ENCODE results near the gene ANXA6. TPM values are rescaled to one million over a fixed set of nuclear protein-coding genes. Genes with fewer than 3 reads are reported as not detected.

The ANXA6 gene
- total and polyA plus RNA-seq, 2 experiments from 2014 or later: 122 to 152 TPM

- Histone ChIP-seq H2AFZ (no peak overlapping the region), H4K20me1 (ENCODE audit: insufficient read depth, poor library complexity, severe bottlenecking) (peaks cover 12% of the 10 kb centered on the region), H3K9me3 (ENCODE audit: low read depth) (no peaks in the 10 kb centered on the region), H3K4me2 (no peak overlapping the region), H3K79me2 (peaks cover 69% of the 10 kb centered on the region), H3K27me3 (no peaks in the 10 kb centered on the region), H3K9me2 (replicated peaks; ENCODE audit: insufficient read depth) (no peaks in the 10 kb centered on the region), H3K27ac (no peak overlapping the region), H3K4me1 (ENCODE audit: insufficient read depth) (peaks cover 26% of the 10 kb centered on the region), H3K36me3 (replicated peaks; ENCODE audit: insufficient read depth, low read depth) (no peaks in the 10 kb centered on the region), H3K4me3 (no peak overlapping the region)
- DNase-seq (ENCODE audit: low spot score): no peak
- WGBS (ENCODE audit: low lambda C conversion rate, missing lambda C conversion rate): 96% methylated on average over 4 of the region's 4 CpGs
- TF ChIP-seq EZH2 (IDR thresholded peaks at IDR 0.05; ENCODE audit: borderline replicate concordance) (no peak), CTCF (IDR thresholded peaks at IDR 0.05; ENCODE audit: poor library complexity) (no peak), EZH2phosphoT487 (IDR thresholded peaks at IDR 0.05; ENCODE audit: low read depth, severe bottlenecking, unreplicated experiment) (no peak)
These were observed 10.5 kb downstream of the ANXA6 start for GRCh38 chr5:151147033-151147432.

GRCh38 chr5:151146061-151146460 lies 11.5 kb downstream of the ANXA6 start:
- Histone ChIP-seq H3K27me3 (no peaks in the 10 kb centered on the region), H4K20me1 (ENCODE audit: insufficient read depth, poor library complexity, severe bottlenecking) (peaks cover 13% of the 10 kb centered on the region), H3K27ac (no peak overlapping the region), H3K4me1 (ENCODE audit: insufficient read depth) (peaks cover 17% of the 10 kb centered on the region), H3K9me3 (ENCODE audit: low read depth) (no peaks in the 10 kb centered on the region), H3K4me3 (no peak overlapping the region), H3K4me2 (no peak overlapping the region), H3K36me3 (replicated peaks; ENCODE audit: insufficient read depth, low read depth) (no peaks in the 10 kb centered on the region), H2AFZ (no peak overlapping the region), H3K9me2 (replicated peaks; ENCODE audit: insufficient read depth) (no peaks in the 10 kb centered on the region), H3K79me2 (peaks cover 69% of the 10 kb centered on the region)
- no peak for DNase-seq (ENCODE audit: low spot score)
- no peak for TF ChIP-seq EZH2phosphoT487 (IDR thresholded peaks at IDR 0.05; ENCODE audit: low read depth, severe bottlenecking, unreplicated experiment)
- TF ChIP-seq CTCF (IDR thresholded peaks at IDR 0.05; ENCODE audit: poor library complexity): no peak
- no peak for TF ChIP-seq EZH2 (IDR thresholded peaks at IDR 0.05; ENCODE audit: borderline replicate concordance)

GRCh38 chr5:151144922-151145321 lies 12.7 kb downstream of the ANXA6 start:
- no peak overlapping the region for H3K27ac ChIP-seq
- H3K4me1 ChIP-seq (ENCODE audit: insufficient read depth): peaks cover 6% of the 10 kb centered on the region

More at GRCh38 chr5:151144922-151145321, 12.7 kb downstream of the ANXA6 start:
- no peaks in the 10 kb centered on the region for H3K36me3 ChIP-seq (replicated peaks; ENCODE audit: insufficient read depth, low read depth)
- H3K9me2 ChIP-seq (replicated peaks; ENCODE audit: insufficient read depth): no peaks in the 10 kb centered on the region
- peaks cover 17% of the 10 kb centered on the region for H4K20me1 ChIP-seq (ENCODE audit: insufficient read depth, poor library complexity, severe bottlenecking)
- no peak overlapping the region for H3K4me2 ChIP-seq
- no peaks in the 10 kb centered on the region for H3K27me3 ChIP-seq
- no peaks in the 10 kb centered on the region for H3K9me3 ChIP-seq (ENCODE audit: low read depth)
- H2AFZ ChIP-seq: no peak overlapping the region
- no peak for DNase-seq (ENCODE audit: low spot score)
- WGBS (ENCODE audit: low lambda C conversion rate, missing lambda C conversion rate): 93% methylated on average over 7 of the region's 7 CpGs
- no peak for TF ChIP-seq EZH2 (IDR thresholded peaks at IDR 0.05; ENCODE audit: borderline replicate concordance)
- no peak for TF ChIP-seq CTCF (IDR thresholded peaks at IDR 0.05; ENCODE audit: poor library complexity)
- no peak for TF ChIP-seq EZH2phosphoT487 (IDR thresholded peaks at IDR 0.05; ENCODE audit: low read depth, severe bottlenecking, unreplicated experiment)
- H3K4me3 ChIP-seq: no peak overlapping the region
- peaks cover 74% of the 10 kb centered on the region for H3K79me2 ChIP-seq
